GM19463 (cell line): ENCODE data around the gene AREG.

Source experiments
- ATAC-seq: cut with Tn5 transposase; IDR thresholded peaks from one replicate; pipeline ENCODE4 v1.9.1; 2021; ENCODE audit warnings: mild to moderate bottlenecking, moderate library complexity; ENCODE audit not compliant: unreplicated experiment

Gene AREG

DNA sequence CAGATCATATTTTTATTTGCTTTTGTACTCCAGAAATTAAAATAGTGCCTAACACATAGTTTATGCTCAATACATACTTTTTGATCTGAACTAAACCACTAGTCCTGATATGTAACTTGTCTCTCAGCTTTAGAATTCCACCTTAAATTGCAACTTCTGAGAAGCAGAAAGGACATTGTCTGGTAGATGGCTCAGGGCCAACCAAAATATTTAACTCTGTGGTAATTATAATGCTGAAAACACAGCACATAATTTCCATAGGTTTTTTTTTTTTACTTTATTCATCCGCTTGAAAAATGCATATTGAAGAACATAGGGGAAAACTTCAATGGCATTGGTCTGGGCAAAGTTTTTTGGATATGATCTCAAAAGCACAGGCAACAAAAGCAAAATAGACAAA, 59.3 kb downstream of the AREG start:
- ATAC-seq, result no peak
